Ovary (tissue), 3 donors: ENCODE results near the gene FKBP14.

Experiments used
- EP300 ChIP-seq: sonication (generic); formaldehyde crosslinking; IDR thresholded peaks from one replicate; pipeline ENCODE4 v1.6.1; 2017; ENCODE audit warnings: antibody characterized with exemption
- POLR2A ChIP-seq: fragments of 450-650 bp; IDR thresholded peaks from one replicate; pipeline ENCODE4 v1.6.1; 2017; ENCODE audit warnings: antibody characterized with exemption, mild to moderate bottlenecking, moderate library complexity
- TF ChIP-seq, protein P1 (sequence below), 3 donors: fragments of 450-650 bp in 2 of 3; fragments of 200-600 bp in 1 of 3; IDR thresholded peaks; one replicate each; pipeline versions ENCODE4 v1.5.1 to v1.8.0; 2016 to 2022; ENCODE audit warnings: antibody characterized with exemption in 3 of 3, mild to moderate bottlenecking in 1 of 3
- donor health status: DM: no; HTN: no; CAD: no.

- TF ChIP-seq, protein P1, sequence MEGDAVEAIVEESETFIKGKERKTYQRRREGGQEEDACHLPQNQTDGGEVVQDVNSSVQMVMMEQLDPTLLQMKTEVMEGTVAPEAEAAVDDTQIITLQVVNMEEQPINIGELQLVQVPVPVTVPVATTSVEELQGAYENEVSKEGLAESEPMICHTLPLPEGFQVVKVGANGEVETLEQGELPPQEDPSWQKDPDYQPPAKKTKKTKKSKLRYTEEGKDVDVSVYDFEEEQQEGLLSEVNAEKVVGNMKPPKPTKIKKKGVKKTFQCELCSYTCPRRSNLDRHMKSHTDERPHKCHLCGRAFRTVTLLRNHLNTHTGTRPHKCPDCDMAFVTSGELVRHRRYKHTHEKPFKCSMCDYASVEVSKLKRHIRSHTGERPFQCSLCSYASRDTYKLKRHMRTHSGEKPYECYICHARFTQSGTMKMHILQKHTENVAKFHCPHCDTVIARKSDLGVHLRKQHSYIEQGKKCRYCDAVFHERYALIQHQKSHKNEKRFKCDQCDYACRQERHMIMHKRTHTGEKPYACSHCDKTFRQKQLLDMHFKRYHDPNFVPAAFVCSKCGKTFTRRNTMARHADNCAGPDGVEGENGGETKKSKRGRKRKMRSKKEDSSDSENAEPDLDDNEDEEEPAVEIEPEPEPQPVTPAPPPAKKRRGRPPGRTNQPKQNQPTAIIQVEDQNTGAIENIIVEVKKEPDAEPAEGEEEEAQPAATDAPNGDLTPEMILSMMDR (IDR thresholded peaks at IDR 0.05) = no peak
- TF ChIP-seq POLR2A (no peak), EP300 (no peak)
Observed at GRCh38 chr7:30048582-30048981, 22.1 kb upstream of the FKBP14 start.
